OCI-LY7 (cell line): ENCODE measurements around the gene HOXD8. TPM values are rescaled to one million over a fixed set of nuclear protein-coding genes. Genes with fewer than 3 reads are reported as not detected.

Source experiments
- BruUV-seq: library from RNA; stranded (reverse); fragments of 400-500 nt; replicated peaks from 2 replicates; lab custom pipeline; 2021; lab: Mats Ljungman, UMichigan
- CTCF ChIA-PET: fragments of 300-600 bp; sonication (Branson Sonifier 250); formaldehyde crosslinking; loops from one replicate; lab custom pipeline; 2022; ENCODE audit warnings: antibody characterized with exemption; ENCODE audit not compliant: unreplicated experiment; lab: Charles Lee
- POLR2A ChIA-PET: fragments of 300-600 bp; sonication (Branson Sonifier 250); formaldehyde crosslinking; loops from one replicate; lab custom pipeline; 2022; ENCODE audit warnings: antibody characterized with exemption; lab: Charles Lee
- DNase-seq: peaks from one replicate; pipeline ENCODE4 v3.0.0-alpha.2; 2015; ENCODE audit warnings: low spot score
- H2AFZ ChIP-seq: fragments of 200-600 bp; sonication (generic), shearing (Covaris generic); 2 replicates; pipeline ENCODE4 v1.6.1; 2014; ENCODE audit warnings: mild to moderate bottlenecking, antibody characterized with exemption, low read length, moderate library complexity
- H3K27ac ChIP-seq: fragments of 200-600 bp; sonication (generic); 2 replicates; pipeline ENCODE4 v1.5.1; 2014; ENCODE audit warnings: mixed run types, low read depth, mild to moderate bottlenecking, moderate library complexity, low read length, inconsistent platforms; ENCODE audit not compliant: poor library complexity, severe bottlenecking
- H3K36me3 ChIP-seq: fragments of 200-600 bp; sonication (generic); 2 replicates; pipeline ENCODE4 v1.6.1; 2014; ENCODE audit warnings: mild to moderate bottlenecking, antibody characterized with exemption, low read length, moderate library complexity, mixed read lengths; ENCODE audit not compliant: insufficient read depth
- H3K4me1 ChIP-seq: fragments of 200-600 bp; sonication (generic); 2 replicates; pipeline ENCODE4 v1.5.1; 2014; ENCODE audit warnings: mild to moderate bottlenecking, low read length; ENCODE audit not compliant: insufficient read depth, poor library complexity, severe bottlenecking
- H3K4me2 ChIP-seq: fragments of 200-600 bp; sonication (generic); 2 replicates; pipeline ENCODE4 v1.6.1; 2014; ENCODE audit warnings: mild to moderate bottlenecking, low read length
- H3K4me3 ChIP-seq: fragments of 200-600 bp; sonication (generic); 2 replicates; pipeline ENCODE4 v1.5.1; 2014; ENCODE audit warnings: mild to moderate bottlenecking, low read depth, low read length; ENCODE audit not compliant: poor library complexity, severe bottlenecking
- H3K79me2 ChIP-seq: fragments of 200-600 bp; sonication (generic); 2 replicates; pipeline ENCODE4 v1.6.1; 2016; ENCODE audit warnings: low read depth, mild to moderate bottlenecking, low read length, moderate library complexity, mixed read lengths; ENCODE audit not compliant: insufficient read depth
- H3K9me2 ChIP-seq: fragments of 200-600 bp; sonication (generic); 2 replicates; pipeline ENCODE4 v1.6.1; 2016; ENCODE audit warnings: mild to moderate bottlenecking, low read length, mixed read lengths; ENCODE audit not compliant: insufficient read depth
- H3K9me3 ChIP-seq: fragments of 200-600 bp; sonication (generic); 2 replicates; pipeline ENCODE4 v1.6.1; 2014; ENCODE audit warnings: mild to moderate bottlenecking, mixed run types, low read length, mixed read lengths
- H4K20me1 ChIP-seq: fragments of 200-600 bp; sonication (generic); 2 replicates; pipeline ENCODE4 v1.6.1; 2014; ENCODE audit warnings: mild to moderate bottlenecking, antibody characterized with exemption, low read length, moderate library complexity, mixed read lengths; ENCODE audit not compliant: insufficient read depth
- CTCF ChIP-seq: fragments of 200-600 bp; sonication (generic); conservative IDR thresholded peaks from 2 replicates; pipeline ENCODE4 v1.5.1; 2014; ENCODE audit warnings: mild to moderate bottlenecking, antibody characterized with exemption, low read length, moderate library complexity, mixed read lengths
- EZH2phosphoT487 ChIP-seq: fragments of 200-600 bp; sonication (generic); IDR thresholded peaks from 2 replicates; pipeline ENCODE4 v1.6.1; 2018; ENCODE audit warnings: low read depth, borderline replicate concordance, mild to moderate bottlenecking, mixed run types, antibody characterized with exemption, low read length, moderate library complexity, mixed read lengths
- intact Hi-C: fragments of 100-400 bp; cut with micrococcal nuclease; formaldehyde crosslinking; loops from one replicate; pipeline ENCODE4 v1.10.0; 2022; ENCODE audit not compliant: unreplicated experiment
- total RNA-seq, 2 experiments: library from RNA; depleted of rRNA in 1 of 2; stranded (reverse); fragments of >200 nt in 1 of 2; shearing (Covaris generic) in 1 of 2; gene quantifications; 2 replicates each; pipeline ENCODE4 v1.2.3, GENCODE V29; 2014 to 2022

Gene HOXD8
- total RNA-seq, 2 experiments from 2014 or later: not detected

GRCh38 chr2:176082824-176083751, 46.4 kb upstream of the HOXD8 start:
- DNase-seq: no peak
- H3K27ac ChIP-seq: no peak overlapping the region
- intact Hi-C loops: no loop called here
- H2AFZ ChIP-seq: no peak overlapping the region
- POLR2A ChIA-PET: no interaction called here
- CTCF ChIA-PET: interaction anchor here (0.6 kb wide), 1 partner anchor 58 kb away, joined by 3 read pairs; no protein-coding TSS in a partner anchor
- H3K36me3 ChIP-seq: no peaks in the 10 kb centered on the region
- no peak overlapping the region for H3K4me2 ChIP-seq
- BruUV-seq: no TSS peak
- no peaks in the 10 kb centered on the region for H3K4me1 ChIP-seq
- TF ChIP-seq EZH2phosphoT487: no peak
- TF ChIP-seq CTCF: no peak
- H4K20me1 ChIP-seq: no peaks in the 10 kb centered on the region
- H3K9me3 ChIP-seq: no peaks in the 10 kb centered on the region
- no peak overlapping the region for H3K4me3 ChIP-seq
- H3K9me2 ChIP-seq: no peaks in the 10 kb centered on the region
- H3K79me2 ChIP-seq: no peaks in the 10 kb centered on the region

DNA sequence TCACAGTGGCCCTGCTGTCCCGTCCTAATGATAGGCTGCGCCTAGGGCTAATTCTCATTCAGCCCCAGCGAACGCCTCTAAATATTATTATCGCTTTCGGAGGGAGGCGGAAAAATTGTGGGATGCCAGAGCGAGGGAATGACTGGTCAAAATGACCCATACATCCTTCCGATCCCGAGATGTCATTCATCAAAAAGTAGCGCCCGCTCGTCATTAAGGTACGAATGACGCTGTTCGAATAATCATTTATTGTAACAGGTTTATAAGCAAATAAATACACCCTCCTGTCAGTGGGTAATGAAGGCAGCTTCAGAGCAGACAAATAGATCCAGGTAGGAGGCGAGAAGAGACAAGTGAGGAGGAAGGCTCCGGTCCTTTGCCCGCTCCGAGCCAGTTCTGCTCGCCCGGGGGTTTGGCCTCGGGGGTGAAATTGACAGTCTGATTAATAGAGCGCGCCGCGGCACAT, 45.7 kb upstream of the HOXD8 start, which contains the start of gene EVX2:
Gene EVX2 (minus strand): TSS at position 167 of the 466 bp plus-strand sequence. CDS start 186 bp downstream, outside the sequence.
- intact Hi-C loops: no loop called here
- ChIA-PET POLR2A (no interaction called here), CTCF (no interaction called here)
- Histone ChIP-seq H3K4me3 (no peak within 1 kb of the TSS), H2AFZ (no peak within 1 kb of the TSS), H3K36me3 (no peaks in the 10 kb centered on the region), H4K20me1 (no peaks in the 10 kb centered on the region), H3K79me2 (no peaks in the 10 kb centered on the region), H3K9me3 (no peaks in the 10 kb centered on the region), H3K4me1 (no peaks in the 10 kb centered on the region), H3K9me2 (no peaks in the 10 kb centered on the region), H3K27ac (no peak within 1 kb of the TSS), H3K4me2 (no peak within 1 kb of the TSS)
- BruUV-seq: no TSS peak
- DNase-seq: no peak
- no peak for TF ChIP-seq EZH2phosphoT487

DNA sequence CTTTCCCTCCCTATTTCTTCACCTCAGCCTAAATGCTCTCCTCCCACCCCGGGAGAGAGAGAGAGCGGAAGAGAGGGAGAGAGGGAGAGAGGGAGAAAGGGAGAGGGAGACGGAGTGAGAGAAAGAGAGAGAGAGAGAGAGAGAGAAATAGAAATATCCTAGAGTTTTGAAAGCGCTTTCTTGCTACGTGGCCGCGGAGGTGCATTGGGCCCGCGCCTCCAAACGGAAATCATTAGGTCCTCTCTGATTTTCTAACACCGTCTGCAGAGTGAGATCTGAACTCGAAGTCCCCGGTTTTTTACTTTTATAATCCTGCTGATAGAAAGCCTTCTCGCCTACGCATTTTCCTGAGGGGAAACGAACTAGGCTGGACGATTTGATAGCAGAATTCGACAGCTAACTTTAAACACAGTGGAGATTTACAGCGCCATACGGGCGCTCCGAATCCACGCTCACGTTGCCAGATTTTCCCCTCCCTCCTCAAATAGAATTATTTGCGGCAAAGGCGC, 44.8 kb upstream of the HOXD8 start:
- CTCF ChIA-PET: no interaction called here

More for the DNA sequence above, 44.8 kb upstream of the HOXD8 start:
- Histone ChIP-seq H2AFZ (no peak overlapping the region), H3K79me2 (no peaks in the 10 kb centered on the region), H3K9me3 (no peaks in the 10 kb centered on the region), H3K36me3 (no peaks in the 10 kb centered on the region), H4K20me1 (no peaks in the 10 kb centered on the region), H3K4me2 (no peak overlapping the region), H3K9me2 (no peaks in the 10 kb centered on the region), H3K4me3 (no peak overlapping the region), H3K4me1 (no peaks in the 10 kb centered on the region), H3K27ac (no peak overlapping the region)
- POLR2A ChIA-PET: no interaction called here
- intact Hi-C loops: no loop called here
- DNase-seq: no peak
- TF ChIP-seq EZH2phosphoT487 (no peak), CTCF (no peak)
- no TSS peak for BruUV-seq
